ENCODE measurements around the gene CMIP. TPM values are rescaled to one million over a fixed set of nuclear protein-coding genes. Genes with fewer than 3 reads are reported as not detected.

The CMIP gene
- polyA plus RNA-seq, 1 experiment, result 4.9 TPM

DNA sequence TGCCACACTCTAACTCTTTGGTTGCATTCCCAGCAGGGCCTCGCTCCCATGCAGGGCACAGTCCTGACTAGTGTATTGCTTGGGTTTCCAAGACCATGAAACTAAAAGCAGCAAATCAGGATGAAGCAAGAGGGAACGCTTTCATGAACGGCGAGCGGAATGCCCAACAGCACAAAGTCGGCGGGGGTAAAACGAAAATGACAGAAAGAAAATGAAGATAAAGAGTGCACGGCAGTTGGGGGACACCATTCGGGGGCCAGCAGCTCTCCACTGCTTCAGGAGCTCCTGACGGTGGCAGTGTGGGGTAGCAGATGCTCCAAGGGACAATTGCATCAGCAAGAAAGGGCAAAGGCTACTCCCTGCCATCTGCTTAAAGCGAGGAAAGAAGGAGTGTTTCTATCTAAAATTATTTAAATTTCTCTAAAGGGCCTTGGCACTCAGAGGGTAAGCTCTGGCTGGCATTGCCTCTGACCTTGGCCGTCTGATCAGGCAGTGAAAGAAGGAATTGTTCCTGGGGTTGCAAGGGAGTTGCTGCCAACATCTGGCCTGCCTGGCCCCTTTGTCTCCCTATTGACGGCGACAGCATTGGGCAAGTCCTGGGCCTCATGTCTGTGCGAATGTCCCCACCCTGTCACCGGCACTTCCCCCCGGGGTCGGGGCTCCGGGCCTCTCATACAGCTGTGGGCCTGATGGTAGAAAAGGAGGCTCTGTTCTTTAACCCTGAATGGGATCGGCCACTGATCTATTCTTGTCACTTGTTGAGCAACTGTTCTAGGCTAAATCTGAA, 138.2 kb downstream of the CMIP start:
- Histone ChIP-seq H3K36me3 (ENCODE audit: control insufficient read depth, insufficient read depth, low read length) (peaks cover 2% of the 10 kb centered on the region), H3K4me3 (ENCODE audit: low read depth, low read length) (no peak overlapping the region), H3K27me3 (ENCODE audit: control insufficient read depth, insufficient read depth, low read length) (no peaks in the 10 kb centered on the region)
- ChIA-PET CTCF (interaction anchor here (1.0 to 2.3 kb wide), 7 partner anchors 8 to 139 kb away, joined by 3 to 13 read pairs (median 4); no protein-coding TSS in a partner anchor), POLR2A (no interaction called here)
- TF ChIP-seq, protein P1, sequence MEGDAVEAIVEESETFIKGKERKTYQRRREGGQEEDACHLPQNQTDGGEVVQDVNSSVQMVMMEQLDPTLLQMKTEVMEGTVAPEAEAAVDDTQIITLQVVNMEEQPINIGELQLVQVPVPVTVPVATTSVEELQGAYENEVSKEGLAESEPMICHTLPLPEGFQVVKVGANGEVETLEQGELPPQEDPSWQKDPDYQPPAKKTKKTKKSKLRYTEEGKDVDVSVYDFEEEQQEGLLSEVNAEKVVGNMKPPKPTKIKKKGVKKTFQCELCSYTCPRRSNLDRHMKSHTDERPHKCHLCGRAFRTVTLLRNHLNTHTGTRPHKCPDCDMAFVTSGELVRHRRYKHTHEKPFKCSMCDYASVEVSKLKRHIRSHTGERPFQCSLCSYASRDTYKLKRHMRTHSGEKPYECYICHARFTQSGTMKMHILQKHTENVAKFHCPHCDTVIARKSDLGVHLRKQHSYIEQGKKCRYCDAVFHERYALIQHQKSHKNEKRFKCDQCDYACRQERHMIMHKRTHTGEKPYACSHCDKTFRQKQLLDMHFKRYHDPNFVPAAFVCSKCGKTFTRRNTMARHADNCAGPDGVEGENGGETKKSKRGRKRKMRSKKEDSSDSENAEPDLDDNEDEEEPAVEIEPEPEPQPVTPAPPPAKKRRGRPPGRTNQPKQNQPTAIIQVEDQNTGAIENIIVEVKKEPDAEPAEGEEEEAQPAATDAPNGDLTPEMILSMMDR (IDR thresholded peaks at IDR 0.05; ENCODE audit: insufficient read depth, low read depth, low read length), result peak; percentile 43
- DNase-seq (ENCODE audit: low read depth), result no peak

DNA sequence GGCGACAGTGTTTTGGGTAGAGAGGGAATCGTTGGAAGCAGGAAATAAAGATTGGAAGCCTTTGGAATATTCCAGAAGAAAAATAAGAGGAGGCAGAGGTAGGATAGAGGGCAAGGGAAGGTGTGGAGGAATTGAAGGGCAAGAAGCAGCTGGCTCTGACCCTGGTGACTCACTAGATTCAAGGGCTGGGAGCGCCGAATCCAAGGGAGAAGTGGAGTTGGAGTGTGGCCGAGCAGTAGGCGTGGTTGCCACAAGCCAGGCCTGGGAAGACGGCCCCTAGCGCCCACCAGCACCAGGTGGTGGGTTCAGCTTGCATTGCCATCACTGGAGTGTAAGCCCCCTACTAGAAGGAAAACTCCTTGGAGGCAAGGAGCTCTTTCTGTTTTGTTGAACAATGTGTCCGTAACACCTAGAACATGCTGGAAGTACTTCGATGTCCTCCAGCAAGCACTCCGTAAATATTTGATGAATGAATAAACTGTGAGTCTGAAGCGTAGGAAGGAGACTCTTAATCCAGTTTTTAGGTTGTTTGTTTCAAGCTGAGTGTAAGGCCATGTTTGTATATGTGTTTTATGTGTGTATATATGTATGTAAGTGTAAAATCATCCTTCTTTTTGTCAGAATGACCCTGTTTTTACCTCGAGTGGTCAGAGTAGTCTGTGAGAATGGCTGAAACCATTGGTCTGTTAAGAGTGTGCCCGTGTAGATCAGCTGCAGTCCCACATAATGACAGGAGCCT, 139.5 kb downstream of the CMIP start:
- no peak for DNase-seq (ENCODE audit: low read depth)
- H3K27me3 ChIP-seq (ENCODE audit: control insufficient read depth, insufficient read depth, low read length), result no peaks in the 10 kb centered on the region
- ChIA-PET POLR2A (no interaction called here), CTCF (interaction anchor here (0.7 to 1.4 kb wide), 6 partner anchors 11 to 149 kb away, joined by 3 to 4 read pairs (median 3); no protein-coding TSS in a partner anchor)
- TF ChIP-seq, protein P1 (IDR thresholded peaks at IDR 0.05; ENCODE audit: insufficient read depth, low read depth, low read length), result peak; percentile 35; the same call in 1 of the 2 replicates
- peaks cover 2% of the 10 kb centered on the region for H3K36me3 ChIP-seq (ENCODE audit: control insufficient read depth, insufficient read depth, low read length)
- H3K4me3 ChIP-seq (ENCODE audit: low read depth, low read length), result no peak overlapping the region

DNA sequence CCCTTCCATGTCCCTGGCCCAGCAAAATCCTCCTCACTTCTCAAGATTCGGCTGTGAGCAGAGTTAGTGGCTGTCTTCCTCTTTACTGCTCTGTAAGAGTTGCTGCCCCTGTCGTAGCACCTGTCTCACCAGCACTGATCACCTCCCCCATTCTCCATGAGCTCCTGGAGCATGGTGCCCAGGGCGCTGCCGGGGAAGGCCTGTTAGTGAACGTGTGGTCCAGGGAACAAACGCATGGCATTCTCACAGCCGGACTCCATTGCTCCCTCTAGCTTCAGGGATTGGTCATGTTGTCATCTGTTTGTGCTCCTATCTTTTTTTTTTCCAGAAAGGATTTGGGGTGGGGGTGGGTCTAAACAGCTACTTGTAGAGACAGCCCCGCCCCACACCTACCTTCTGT, 141.2 kb downstream of the CMIP start:
- DNase-seq (ENCODE audit: low read depth), result no peak
- POLR2A ChIA-PET, result no interaction called here
- CTCF ChIA-PET, result no interaction called here
- Histone ChIP-seq H3K27me3 (ENCODE audit: control insufficient read depth, insufficient read depth, low read length) (no peaks in the 10 kb centered on the region), H3K36me3 (ENCODE audit: control insufficient read depth, insufficient read depth, low read length) (peaks cover 2% of the 10 kb centered on the region), H3K4me3 (ENCODE audit: low read depth, low read length) (no peak overlapping the region)
- TF ChIP-seq, protein P1 (IDR thresholded peaks at IDR 0.05; ENCODE audit: insufficient read depth, low read depth, low read length), result 0 out of 2 replicates have a peak, but pooled peaks have one; percentile 4

DNA sequence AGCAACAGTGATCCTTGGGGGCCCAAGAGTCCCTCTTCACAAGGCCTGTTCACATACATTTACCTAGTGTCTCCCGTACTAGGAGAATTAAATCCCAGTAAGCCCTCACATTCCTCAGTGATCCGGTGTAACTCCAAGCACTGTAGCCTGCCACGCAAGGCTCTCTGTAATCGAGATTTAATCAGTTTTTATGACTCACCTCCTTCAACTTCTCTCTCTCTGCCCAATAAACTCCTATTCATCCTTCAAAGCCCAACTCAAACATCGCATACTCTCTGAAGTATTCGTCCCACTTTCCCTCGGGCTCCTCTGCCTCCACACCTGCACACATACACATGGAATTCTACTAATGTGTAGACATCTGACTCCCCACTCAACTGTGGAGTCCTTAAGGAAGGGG, 141.8 kb downstream of the CMIP start:
- no peaks in the 10 kb centered on the region for H3K27me3 ChIP-seq (ENCODE audit: control insufficient read depth, insufficient read depth, low read length)
- TF ChIP-seq, protein P1 (IDR thresholded peaks at IDR 0.05; ENCODE audit: insufficient read depth, low read depth, low read length), result no peak
- peaks cover 2% of the 10 kb centered on the region for H3K36me3 ChIP-seq (ENCODE audit: control insufficient read depth, insufficient read depth, low read length)
- ChIA-PET CTCF (no interaction called here), POLR2A (no interaction called here)
- H3K4me3 ChIP-seq (ENCODE audit: low read depth, low read length), result no peak overlapping the region
- DNase-seq (ENCODE audit: low read depth), result no peak

DNA sequence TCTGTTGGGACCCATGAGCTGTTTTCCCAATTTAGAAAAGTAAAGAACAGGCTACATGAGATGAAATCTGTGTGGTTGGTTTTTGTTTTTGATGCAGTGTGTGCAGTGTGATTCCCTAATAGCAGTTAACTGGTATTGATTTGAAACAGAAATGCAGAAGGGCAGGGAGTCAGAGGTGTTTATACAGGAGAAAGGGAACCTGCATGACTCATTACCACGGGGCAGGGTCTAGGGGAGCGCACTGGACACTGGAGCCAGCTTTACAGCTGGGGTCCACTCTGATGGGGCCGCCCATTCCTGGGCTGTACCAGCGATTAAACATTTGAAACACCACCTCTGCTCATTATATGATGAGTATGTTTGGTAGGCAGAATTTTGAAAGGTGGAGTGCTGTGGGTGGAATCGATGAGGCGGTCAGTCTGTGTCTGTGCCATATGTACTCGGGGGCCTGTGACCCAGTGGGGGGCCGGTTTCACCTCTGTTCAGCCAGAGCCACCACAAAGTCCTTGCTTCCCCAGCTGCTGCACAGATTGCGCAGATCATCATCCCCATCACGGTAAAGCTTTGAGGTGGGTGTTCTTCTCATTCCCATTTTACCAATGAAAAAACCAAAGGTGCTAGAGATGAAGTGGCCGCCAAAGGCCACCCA, 142.5 kb downstream of the CMIP start:
- CTCF ChIA-PET, result no interaction called here
- TF ChIP-seq, protein P1 (IDR thresholded peaks at IDR 0.05; ENCODE audit: insufficient read depth, low read depth, low read length), result no peak
- POLR2A ChIA-PET, result no interaction called here
- Histone ChIP-seq H3K27me3 (ENCODE audit: control insufficient read depth, insufficient read depth, low read length) (no peaks in the 10 kb centered on the region), H3K4me3 (ENCODE audit: low read depth, low read length) (no peak overlapping the region), H3K36me3 (ENCODE audit: control insufficient read depth, insufficient read depth, low read length) (peaks cover 2% of the 10 kb centered on the region)
- no peak for DNase-seq (ENCODE audit: low read depth)
